T-helper 1 cell treated with Interleukin-12 subunit alpha and Interleukin-12 subunit beta and Interleukin-4 antibody, amounts not matched to agents 30 μg/mL and 1 μg/mL, for 36 hours (primary cell): ENCODE data around the gene THY1.

ENCODE experiments used
- H3K27ac Mint-ChIP-seq: one replicate; pipeline ENCODE4 v1.8.0; 2021; ENCODE audit warnings: mild to moderate bottlenecking, mixed read lengths
- H3K27me3 Mint-ChIP-seq: one replicate; pipeline ENCODE4 v1.8.0; 2021; ENCODE audit warnings: low read depth, mixed read lengths
- H3K36me3 Mint-ChIP-seq: one replicate; pipeline ENCODE4 v1.8.0; 2021; ENCODE audit warnings: low read depth, mixed read lengths
- H3K4me1 Mint-ChIP-seq: one replicate; pipeline ENCODE4 v1.8.0; 2021; ENCODE audit warnings: low read depth, mixed read lengths
- H3K4me3 Mint-ChIP-seq: one replicate; pipeline ENCODE4 v1.8.0; 2021; ENCODE audit warnings: mild to moderate bottlenecking, moderate library complexity, mixed read lengths
- H3K9me3 Mint-ChIP-seq: one replicate; pipeline ENCODE4 v1.8.0; 2021; ENCODE audit warnings: mixed read lengths

The THY1 gene

GRCh38 chr11:119433358-119433725 is 10.4 kb upstream of the THY1 start:
- H3K4me1 Mint-ChIP-seq = no peaks in the 10 kb centered on the region
- H3K27ac Mint-ChIP-seq = no peak overlapping the region
- H3K4me3 Mint-ChIP-seq = no peak overlapping the region
- H3K36me3 Mint-ChIP-seq = no peaks in the 10 kb centered on the region
- H3K27me3 Mint-ChIP-seq = peaks cover 20% of the 10 kb centered on the region
- H3K9me3 Mint-ChIP-seq = peaks cover 6% of the 10 kb centered on the region

- Mint-ChIP-seq H3K4me3 (no peak overlapping the region), H3K27ac (no peak overlapping the region), H3K27me3 (peaks cover 24% of the 10 kb centered on the region), H3K9me3 (peaks cover 6% of the 10 kb centered on the region), H3K36me3 (no peaks in the 10 kb centered on the region), H3K4me1 (no peaks in the 10 kb centered on the region)
These were observed 9.7 kb upstream of the THY1 start for GRCh38 chr11:119432484-119433357.

- H3K27me3 Mint-ChIP-seq = peaks cover 21% of the 10 kb centered on the region
- H3K9me3 Mint-ChIP-seq = no peaks in the 10 kb centered on the region
- no peaks in the 10 kb centered on the region for H3K36me3 Mint-ChIP-seq
- no peak overlapping the region for H3K27ac Mint-ChIP-seq
- no peaks in the 10 kb centered on the region for H3K4me1 Mint-ChIP-seq
- no peak overlapping the region for H3K4me3 Mint-ChIP-seq
These were observed 8.6 kb upstream of the THY1 start for GRCh38 chr11:119431523-119431922.

DNA sequence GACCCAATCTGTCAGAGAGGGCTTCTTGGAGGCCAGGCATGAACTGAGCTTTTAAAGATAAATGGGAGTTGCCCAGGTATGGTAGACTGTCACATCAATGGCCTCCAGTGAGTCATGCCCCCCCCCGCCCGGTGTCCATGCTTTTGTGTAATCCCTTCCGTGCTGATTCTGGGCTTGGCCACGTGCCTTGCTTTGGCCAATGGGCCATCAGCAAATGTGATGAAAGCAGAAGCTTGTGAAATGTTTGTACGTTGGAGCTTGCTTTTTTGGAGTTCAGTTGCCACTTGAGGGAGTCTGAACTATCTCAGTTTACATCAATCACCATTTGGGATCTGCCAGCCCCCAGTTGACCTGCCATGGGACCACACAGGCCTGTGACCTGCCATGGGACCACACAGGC is 4.3 kb upstream of the THY1 start:
- Mint-ChIP-seq H3K4me3 (no peak overlapping the region), H3K9me3 (no peaks in the 10 kb centered on the region), H3K27me3 (peaks cover 44% of the 10 kb centered on the region), H3K27ac (no peak overlapping the region), H3K4me1 (peaks cover 2% of the 10 kb centered on the region), H3K36me3 (no peaks in the 10 kb centered on the region)

DNA sequence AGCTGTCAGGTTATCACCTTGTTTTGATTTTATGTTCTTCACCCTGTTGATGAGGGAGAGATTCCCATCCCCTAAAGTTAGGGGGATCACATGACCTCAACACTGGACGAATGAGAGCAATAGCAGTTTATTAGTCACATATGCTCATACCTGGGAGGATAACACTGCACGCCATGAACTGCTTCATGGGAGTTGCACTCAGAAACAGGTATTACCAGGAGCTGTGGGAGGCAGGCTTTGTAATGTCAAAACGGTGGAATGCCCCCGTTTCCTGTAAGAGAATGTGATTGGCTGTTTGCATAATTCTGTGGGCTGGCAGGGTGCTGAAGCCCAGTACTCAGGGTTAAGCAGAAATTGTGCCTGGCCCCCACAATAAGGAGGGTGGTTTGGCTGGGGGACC is 3.2 kb upstream of the THY1 start:
- Mint-ChIP-seq H3K27ac (no peak overlapping the region), H3K36me3 (no peaks in the 10 kb centered on the region), H3K27me3 (peaks cover 53% of the 10 kb centered on the region), H3K4me1 (peaks cover 5% of the 10 kb centered on the region), H3K4me3 (no peak overlapping the region), H3K9me3 (no peaks in the 10 kb centered on the region)

GRCh38 chr11:119424775-119425174 is 1.8 kb upstream of the THY1 start:
- no peaks in the 10 kb centered on the region for H3K36me3 Mint-ChIP-seq
- no peaks in the 10 kb centered on the region for H3K9me3 Mint-ChIP-seq
- H3K4me3 Mint-ChIP-seq = no peak overlapping the region

GRCh38 chr11:119424276-119424675 is 1.3 kb upstream of the THY1 start:
- Mint-ChIP-seq H3K4me1 (peaks cover 5% of the 10 kb centered on the region), H3K36me3 (no peaks in the 10 kb centered on the region), H3K27me3 (peaks cover 55% of the 10 kb centered on the region), H3K9me3 (no peaks in the 10 kb centered on the region), H3K27ac (no peak overlapping the region), H3K4me3 (no peak overlapping the region)

More at GRCh38 chr11:119424775-119425174, 1.8 kb upstream of the THY1 start:
- Mint-ChIP-seq H3K4me1 (peaks cover 5% of the 10 kb centered on the region), H3K27me3 (peaks cover 51% of the 10 kb centered on the region), H3K27ac (no peak overlapping the region)

DNA sequence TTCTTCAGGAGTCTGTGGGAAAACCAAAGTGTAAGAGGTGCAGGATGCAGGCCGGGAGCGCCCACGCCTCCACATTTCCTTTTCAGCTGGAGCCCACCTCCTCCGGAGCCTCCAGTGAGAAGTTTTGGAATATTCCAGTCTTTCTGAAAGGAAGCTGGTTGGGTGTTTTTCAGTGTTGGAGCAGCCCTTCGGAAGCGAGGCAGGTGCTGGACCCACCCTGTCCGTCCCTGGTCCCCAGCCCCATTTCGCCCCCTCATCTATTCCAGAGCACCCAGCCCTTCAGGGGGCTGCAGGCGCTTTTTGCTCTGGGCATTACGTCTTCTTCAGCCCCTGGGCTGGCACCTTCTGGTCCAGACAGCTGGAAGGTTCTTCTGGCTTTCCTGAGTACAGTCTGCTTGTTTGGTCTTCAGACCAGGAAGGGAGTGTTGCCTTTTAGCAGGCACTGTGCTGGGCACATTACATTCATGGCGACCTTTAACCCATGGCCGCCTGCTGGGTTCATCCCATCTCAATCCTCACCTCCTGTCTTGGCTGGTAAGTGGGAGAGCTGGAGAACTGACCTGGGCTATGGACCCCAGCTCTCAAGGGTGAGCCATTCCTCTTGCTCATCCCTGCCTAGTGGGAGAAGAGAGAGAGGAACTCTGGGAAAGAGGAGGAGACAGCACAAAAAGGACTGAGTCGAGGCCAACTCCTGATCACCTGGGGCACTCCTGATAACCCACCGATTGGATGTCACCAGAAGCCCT is 710 bp upstream of the THY1 start:
- H3K9me3 Mint-ChIP-seq = no peaks in the 10 kb centered on the region
- H3K4me1 Mint-ChIP-seq = peaks cover 5% of the 10 kb centered on the region
- peaks cover 58% of the 10 kb centered on the region for H3K27me3 Mint-ChIP-seq
- H3K36me3 Mint-ChIP-seq = no peaks in the 10 kb centered on the region
- no peak overlapping the region for H3K4me3 Mint-ChIP-seq
- H3K27ac Mint-ChIP-seq = no peak overlapping the region

DNA sequence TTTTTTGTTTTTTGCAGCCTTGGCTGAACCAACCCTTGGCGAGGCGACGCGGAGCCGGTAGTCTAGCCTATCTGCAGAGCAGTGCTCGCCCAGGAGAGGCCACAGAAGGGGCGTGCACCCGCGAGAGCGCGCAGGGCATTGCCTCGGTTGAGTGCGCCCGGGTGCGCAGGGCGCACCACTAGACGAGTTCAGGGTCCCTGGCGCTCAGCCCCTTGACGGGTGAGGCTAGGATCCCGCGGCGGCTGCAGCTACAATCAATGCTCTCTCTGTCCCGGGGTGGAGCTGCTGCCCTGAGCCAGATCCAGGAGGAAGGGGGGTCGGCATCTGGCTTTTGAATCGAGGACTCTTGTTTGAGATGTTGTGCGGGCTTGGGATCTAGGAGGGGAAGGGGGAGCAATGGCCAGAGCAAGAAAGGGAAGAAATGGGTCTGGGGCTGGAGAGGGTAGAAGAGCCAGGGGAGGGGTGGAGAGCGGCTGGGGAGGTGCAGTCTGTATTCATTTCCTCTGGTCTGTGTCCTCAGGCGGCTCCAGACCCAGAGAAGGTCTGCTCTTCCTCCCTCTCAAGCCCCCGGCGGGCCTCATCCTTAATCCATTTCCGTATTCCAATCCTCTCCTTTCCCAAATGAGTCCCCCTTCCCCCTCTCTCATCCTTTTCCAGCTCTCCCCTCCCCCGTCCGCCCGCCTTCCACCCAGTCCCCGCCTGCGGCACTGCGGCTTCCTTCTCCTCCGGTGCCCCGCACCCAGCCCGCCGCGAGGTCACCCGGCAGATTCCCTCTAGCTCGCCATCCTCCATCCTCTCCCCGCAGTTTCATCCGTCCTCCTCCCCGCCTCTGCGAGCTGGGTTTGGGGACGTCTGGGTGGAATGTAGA is 797 bp downstream of the THY1 start:
- peak overlapping the region; percentile 77 for H3K4me3 Mint-ChIP-seq
- H3K4me1 Mint-ChIP-seq = peaks cover 5% of the 10 kb centered on the region
- no peak overlapping the region for H3K27ac Mint-ChIP-seq
- peaks cover 53% of the 10 kb centered on the region for H3K27me3 Mint-ChIP-seq
- no peaks in the 10 kb centered on the region for H3K9me3 Mint-ChIP-seq
- H3K36me3 Mint-ChIP-seq = no peaks in the 10 kb centered on the region

GRCh38 chr11:119421351-119421750 is 1.6 kb downstream of the THY1 start:
- H3K27ac Mint-ChIP-seq = no peak overlapping the region
- no peaks in the 10 kb centered on the region for H3K9me3 Mint-ChIP-seq
- no peak overlapping the region for H3K4me3 Mint-ChIP-seq
- H3K36me3 Mint-ChIP-seq = no peaks in the 10 kb centered on the region
- peaks cover 53% of the 10 kb centered on the region for H3K27me3 Mint-ChIP-seq
- peaks cover 5% of the 10 kb centered on the region for H3K4me1 Mint-ChIP-seq

GRCh38 chr11:119420631-119421030 is 2.3 kb downstream of the THY1 start:
- Mint-ChIP-seq H3K9me3 (no peaks in the 10 kb centered on the region), H3K4me1 (peaks cover 3% of the 10 kb centered on the region)

DNA sequence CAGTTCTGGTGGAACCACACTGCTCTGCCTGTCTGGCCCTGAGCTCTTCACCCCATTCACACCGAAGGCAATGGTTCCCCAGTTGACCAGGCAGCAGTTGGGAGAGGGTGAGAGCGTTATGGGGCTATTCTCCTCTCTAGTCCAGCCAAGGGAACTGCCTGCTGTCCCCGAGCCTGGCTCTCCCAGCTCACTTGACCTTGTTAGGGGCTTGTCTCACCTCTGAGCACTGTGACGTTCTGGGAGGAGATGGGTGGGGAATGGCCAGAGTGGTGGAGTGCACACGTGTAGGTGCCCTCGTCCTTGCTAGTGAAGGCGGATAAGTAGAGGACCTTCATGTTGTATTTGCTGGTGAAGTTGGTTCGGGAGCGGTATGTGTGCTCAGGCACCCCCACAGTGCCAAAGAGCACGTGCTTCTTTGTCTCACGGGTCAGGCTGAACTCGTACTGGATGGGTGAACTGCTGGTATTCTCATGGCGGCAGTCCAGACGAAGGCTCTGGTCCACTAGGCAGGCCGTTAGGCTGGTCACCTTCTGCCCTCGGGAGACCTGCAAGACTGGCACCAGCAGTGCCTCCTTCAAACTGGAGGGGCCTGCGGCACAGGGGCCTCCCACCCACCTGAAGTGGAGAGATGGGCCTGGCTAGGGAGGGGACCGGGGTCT is 3.0 kb downstream of the THY1 start:
- Mint-ChIP-seq H3K27ac (no peak overlapping the region), H3K4me3 (no peak overlapping the region), H3K27me3 (peaks cover 50% of the 10 kb centered on the region), H3K36me3 (no peaks in the 10 kb centered on the region), H3K9me3 (no peaks in the 10 kb centered on the region), H3K4me1 (peaks cover 3% of the 10 kb centered on the region)

More at GRCh38 chr11:119420631-119421030, 2.3 kb downstream of the THY1 start:
- H3K36me3 Mint-ChIP-seq = no peaks in the 10 kb centered on the region
- no peak overlapping the region for H3K27ac Mint-ChIP-seq
- peaks cover 53% of the 10 kb centered on the region for H3K27me3 Mint-ChIP-seq
- no peak overlapping the region for H3K4me3 Mint-ChIP-seq

- Mint-ChIP-seq H3K36me3 (no peaks in the 10 kb centered on the region), H3K27me3 (peaks cover 47% of the 10 kb centered on the region), H3K9me3 (peaks cover 4% of the 10 kb centered on the region), H3K4me1 (peaks cover 3% of the 10 kb centered on the region), H3K4me3 (no peak overlapping the region), H3K27ac (no peak overlapping the region)
These were observed 3.7 kb downstream of the THY1 start for GRCh38 chr11:119419246-119419645.

DNA sequence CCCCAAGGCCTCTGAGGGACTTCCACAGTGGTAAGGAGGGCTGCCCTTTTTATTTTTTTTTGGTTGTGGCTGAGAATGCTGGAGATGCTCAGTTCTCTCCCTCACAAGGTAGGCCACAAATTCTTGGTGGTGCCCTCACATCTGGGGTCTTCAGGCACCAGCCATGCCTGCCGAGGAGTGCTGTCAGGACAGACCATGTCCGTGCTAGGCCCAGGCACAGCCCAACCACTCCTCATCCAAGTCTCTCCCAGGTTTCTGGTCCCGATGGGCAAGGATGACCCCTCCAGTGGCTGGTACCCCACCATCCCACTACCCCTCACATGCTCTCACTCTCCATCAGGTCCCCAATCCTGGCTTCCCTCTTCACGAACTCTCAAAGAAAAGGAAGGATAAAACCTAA is 4.2 kb downstream of the THY1 start:
- no peaks in the 10 kb centered on the region for H3K36me3 Mint-ChIP-seq

More for the DNA sequence above, 4.2 kb downstream of the THY1 start:
- H3K27me3 Mint-ChIP-seq = peaks cover 42% of the 10 kb centered on the region
- no peak overlapping the region for H3K27ac Mint-ChIP-seq
- H3K9me3 Mint-ChIP-seq = peaks cover 4% of the 10 kb centered on the region
- peaks cover 3% of the 10 kb centered on the region for H3K4me1 Mint-ChIP-seq
- no peak overlapping the region for H3K4me3 Mint-ChIP-seq
